Stomach (tissue), 4 donors: Measurements from ENCODE around the gene APOO.

Source experiments
- CTCF ChIP-seq, 7 experiments: fragments of 450-650 bp in 4 of 7; fragments of 200-600 bp in 3 of 7; sonication (generic) in 3 of 7; IDR thresholded peaks; one replicate each; pipeline ENCODE4 v1.5.1; 2016 to 2019; ENCODE audit warnings: antibody characterized with exemption in 7 of 7, control low read depth in 2 of 7, mild to moderate bottlenecking in 1 of 7
- EP300 ChIP-seq: sonication (generic); formaldehyde crosslinking; IDR thresholded peaks from one replicate; pipeline ENCODE4 v1.6.1; 2017; ENCODE audit warnings: antibody characterized with exemption
- POLR2A ChIP-seq, 4 donors: fragments of 450-650 bp; IDR thresholded peaks; one replicate each; pipeline ENCODE4 v1.6.1; 2016; ENCODE audit warnings: antibody characterized with exemption in 4 of 4, control low read depth in 2 of 4, mild to moderate bottlenecking in 1 of 4, moderate library complexity in 1 of 4
- POLR2AphosphoS5 ChIP-seq, 3 donors: sonication (generic); formaldehyde crosslinking; IDR thresholded peaks; one replicate each; pipeline ENCODE4 v1.6.1; 2016; ENCODE audit warnings: antibody characterized with exemption in 3 of 3

GRCh38 chrX:23849241-23849640, 58.5 kb downstream of the APOO start:
- TF ChIP-seq CTCF (IDR thresholded peaks at IDR 0.05) (no peak), POLR2A (IDR thresholded peaks at IDR 0.05) (no peak), POLR2AphosphoS5 (IDR thresholded peaks at IDR 0.05) (no peak), EP300 (no peak)
